Stimulated activated CD8-positive, alpha-beta memory T cell treated with anti-CD3 and anti-CD28 coated beads, Interleukin-2, amount 100 ng/mL, for 1 hour (primary cell): ENCODE measurements around the gene ESPNL.

ENCODE experiments used
- DNase-seq, 2 donors: peaks; one replicate each; pipeline ENCODE4 v3.0.0-alpha.2; 2020; ENCODE audit warnings: low read depth in 2 of 2

Gene ESPNL

GRCh38 chr2:238075397-238075796 lies 24.7 kb upstream of the ESPNL start:
- no peak for DNase-seq

- no peak for DNase-seq
These were observed 22.8 kb upstream of the ESPNL start for GRCh38 chr2:238077292-238077691.

DNA sequence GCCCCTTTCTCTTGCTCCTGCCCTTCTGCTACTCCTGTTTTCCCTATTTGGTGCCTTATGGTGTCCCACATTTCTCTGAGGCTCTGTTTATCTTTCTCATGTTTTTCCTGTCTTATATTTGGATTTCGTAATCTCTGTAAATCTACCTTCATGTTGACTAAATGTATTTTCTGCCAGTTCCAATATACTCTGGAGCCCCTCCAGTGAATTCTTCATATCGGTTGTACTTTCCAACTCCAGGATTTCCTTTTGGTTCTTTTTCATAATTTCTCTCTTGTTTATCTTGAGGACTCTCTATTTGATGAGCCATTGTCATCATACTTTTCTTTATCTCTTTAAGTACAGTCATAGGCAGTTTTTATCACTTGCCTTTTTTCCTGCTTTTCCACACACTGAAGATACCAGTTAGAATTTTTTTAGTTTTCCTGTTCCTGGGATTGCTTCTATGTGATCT lies 20.2 kb upstream of the ESPNL start:
- DNase-seq: no peak

DNA sequence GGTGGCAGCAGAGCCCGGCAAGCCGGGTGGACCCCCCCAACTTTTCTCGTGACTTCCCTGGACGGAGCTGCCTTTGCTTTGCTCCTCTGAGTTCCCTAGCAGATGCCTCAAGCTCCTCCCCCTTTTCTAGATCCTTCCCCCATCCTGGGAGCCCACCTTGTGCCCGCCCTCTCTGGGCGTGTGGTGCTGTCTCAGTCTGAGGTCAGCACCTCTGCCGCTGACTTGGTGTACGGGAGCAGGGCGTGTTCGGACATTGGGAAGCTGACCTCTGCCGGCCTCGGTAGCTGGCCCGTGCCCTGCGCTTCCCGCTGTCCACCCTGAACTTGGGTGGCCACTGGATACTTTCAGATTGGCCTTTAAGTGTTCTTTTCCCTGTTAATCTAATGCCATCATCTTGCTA lies 19.6 kb upstream of the ESPNL start:
- no peak for DNase-seq

- DNase-seq: no peak
These were observed 19.0 kb upstream of the ESPNL start for GRCh38 chr2:238081150-238081549.

GRCh38 chr2:238081561-238081960 lies 18.6 kb upstream of the ESPNL start:
- no peak for DNase-seq

- no peak for DNase-seq
These were observed 18.0 kb upstream of the ESPNL start for GRCh38 chr2:238082151-238082550.

DNA sequence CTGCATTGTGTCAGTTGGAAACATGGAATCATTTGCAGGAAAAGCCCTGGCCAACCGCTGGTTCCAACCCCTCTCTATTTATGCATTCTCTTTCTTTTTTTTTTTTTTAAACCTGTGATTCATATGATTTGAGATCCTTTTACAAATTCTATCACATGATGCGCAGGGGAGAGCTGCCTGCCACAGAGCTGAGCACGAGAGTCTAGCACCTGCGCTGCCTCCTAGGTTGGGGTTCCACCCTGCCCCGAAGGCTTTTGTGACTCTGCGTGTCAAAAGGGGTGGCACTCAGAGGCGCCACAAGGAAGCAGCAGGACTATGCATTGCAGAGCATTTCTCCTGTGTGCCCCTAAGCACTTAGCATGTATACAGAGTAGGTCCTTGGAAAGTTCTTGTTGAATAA lies 17.3 kb upstream of the ESPNL start:
- DNase-seq: no peak

GRCh38 chr2:238083919-238084318 lies 16.2 kb upstream of the ESPNL start:
- no peak for DNase-seq

DNA sequence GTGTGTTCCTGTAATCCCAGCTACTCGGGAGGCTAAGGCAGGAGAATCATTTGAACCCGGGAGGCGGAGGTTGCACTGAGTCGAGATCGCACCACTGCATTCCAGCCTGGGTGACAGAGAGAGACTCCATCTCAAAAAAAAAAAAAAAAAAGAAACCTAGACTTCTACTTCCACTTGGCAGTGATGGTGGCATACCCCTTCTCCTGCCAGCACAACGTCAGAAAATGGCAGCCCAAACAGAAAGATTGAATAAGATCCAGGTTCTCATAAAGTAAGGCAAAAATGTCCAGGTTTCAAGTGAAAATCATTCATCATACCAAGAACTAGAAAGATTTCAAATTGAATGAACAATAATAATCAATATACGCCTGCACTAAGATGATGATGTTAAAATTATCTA lies 15.4 kb upstream of the ESPNL start:
- DNase-seq: no peak

DNA sequence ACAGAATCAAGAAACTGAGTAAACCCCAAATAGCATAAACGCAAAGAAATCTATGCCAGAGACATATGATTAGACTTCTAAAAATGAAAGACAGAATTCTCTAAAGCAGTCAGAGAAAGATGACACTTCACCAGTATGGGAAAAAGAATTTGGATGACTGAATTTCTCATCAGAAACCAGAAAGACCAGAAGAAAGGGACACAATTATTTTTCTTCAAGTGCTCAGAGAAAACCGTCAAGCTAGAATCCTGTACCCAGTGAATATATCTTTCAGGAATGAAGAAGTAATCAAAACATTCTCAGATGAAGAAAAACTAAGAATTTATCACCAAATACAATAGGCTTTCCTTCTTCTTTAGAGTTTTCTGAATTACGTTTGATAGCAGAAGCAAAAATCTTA lies 14.2 kb upstream of the ESPNL start:
- no peak for DNase-seq

DNA sequence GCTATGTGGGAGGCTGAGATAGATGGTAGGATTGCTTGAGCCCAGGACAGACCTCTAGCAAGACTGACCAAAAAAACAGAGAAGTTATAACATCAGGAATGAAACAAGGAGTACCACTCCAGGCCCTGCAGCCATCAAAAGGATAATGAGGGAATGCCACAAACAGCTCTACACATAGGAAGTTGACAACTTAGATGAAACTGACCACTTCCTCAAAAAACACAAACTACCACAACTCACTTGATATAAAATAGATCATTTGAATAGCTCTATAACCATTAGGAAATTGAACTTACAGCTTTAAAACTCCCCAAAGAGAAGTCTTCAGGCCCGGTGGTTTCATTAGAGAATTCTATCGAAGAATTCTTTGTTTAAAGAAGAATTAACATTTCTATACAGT lies 12.9 kb upstream of the ESPNL start:
- no peak for DNase-seq

GRCh38 chr2:238090887-238091286 lies 9.3 kb upstream of the ESPNL start:
- DNase-seq: no peak

DNA sequence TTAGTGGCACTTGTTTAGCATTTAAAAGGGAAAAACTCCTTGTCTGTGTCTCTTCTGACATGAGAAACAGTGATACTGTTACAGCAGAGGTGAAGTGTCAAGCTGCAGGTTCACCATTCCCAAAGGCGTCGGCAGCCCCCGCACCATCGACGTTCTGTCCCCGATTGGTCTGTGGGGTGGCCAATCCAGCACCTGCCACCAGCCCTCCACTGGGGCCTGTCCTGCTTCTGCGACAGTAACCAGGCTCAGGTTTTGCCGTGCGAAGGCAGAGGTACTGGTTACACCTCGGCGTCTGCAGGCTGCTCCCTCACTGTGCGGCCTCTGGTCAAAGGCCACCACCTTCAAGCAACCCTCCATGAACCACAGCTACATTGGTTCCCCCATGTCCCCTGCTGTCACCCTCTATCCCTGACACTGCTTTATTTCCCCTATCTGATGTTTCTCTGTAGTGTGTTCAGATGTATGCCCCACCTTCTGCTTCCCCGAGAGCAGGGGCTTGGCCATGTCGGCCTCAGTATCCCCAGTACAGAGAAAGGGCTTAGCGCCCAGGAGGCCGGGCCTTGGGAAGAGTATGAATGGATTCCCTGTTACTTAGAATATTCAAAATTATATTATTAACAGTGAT lies 8.6 kb upstream of the ESPNL start:
- DNase-seq: no peak

- no peak for DNase-seq
These were observed 7.6 kb upstream of the ESPNL start for GRCh38 chr2:238092486-238093035.

GRCh38 chr2:238093181-238094140 lies 6.7 kb upstream of the ESPNL start:
- DNase-seq: no peak

DNA sequence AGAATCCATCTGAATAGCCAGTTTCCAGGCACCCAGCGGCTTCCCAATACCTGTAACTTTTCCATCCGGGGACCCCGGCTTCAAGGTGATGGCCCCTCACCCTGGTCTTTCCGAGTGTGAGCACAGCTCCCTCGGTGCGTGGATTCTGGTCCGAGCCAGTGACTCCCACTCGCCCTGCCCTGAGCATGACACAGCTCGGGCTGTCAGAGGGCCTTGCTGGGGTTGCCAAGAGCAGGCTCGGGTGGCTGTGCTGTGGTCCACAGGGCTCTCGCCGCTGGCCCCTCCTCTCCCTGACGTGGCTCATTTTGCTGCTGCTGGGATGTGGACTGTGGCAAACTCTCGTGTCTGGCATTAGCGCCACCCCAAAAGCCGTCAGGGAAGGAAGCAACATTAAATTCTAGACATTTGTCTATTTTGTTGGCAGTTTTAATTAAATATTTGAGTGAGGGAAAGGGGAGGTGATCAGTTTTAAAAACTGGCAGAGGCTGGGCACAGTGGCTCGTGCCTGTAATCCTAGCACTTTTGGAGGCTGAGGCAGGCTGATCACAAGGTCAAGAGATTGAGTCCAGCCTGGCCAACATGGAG lies 5.6 kb upstream of the ESPNL start:
- no peak for DNase-seq

- no peak for DNase-seq
These were observed 5.0 kb upstream of the ESPNL start for GRCh38 chr2:238095143-238095542.

DNA sequence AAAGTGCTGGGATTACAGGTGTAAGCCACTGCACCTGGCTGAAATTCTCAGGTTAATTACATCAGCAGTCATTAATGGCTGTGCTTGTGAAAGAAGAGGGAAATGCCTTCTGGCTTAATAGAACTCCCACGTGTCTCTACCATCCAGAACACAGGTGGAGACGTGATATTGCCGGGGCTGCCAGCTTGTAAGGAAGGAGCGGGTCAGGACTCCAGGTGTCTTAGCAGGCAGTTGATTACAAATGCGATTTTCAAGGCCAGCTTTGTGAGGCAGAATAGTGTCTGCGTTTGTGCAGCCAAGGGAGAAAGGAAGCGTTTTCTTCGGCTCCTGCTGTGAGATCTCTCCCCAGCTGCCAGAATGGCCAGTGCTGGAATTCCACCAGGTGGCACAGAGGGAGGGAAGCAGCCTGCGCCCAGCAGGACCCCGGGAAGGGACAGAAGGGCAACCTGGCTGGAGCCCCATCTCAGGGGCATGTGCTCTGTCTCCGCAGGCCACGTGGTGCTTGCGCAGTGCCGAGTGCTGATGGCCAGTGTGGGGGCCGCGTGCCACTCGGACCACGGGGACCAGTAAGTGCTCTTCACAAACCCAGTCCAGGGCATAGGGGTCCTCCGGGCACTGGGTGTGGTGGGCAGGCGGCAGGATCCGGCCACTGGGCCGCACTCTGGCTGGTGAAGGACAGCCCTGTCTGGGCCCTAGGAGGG lies 3.7 kb upstream of the ESPNL start:
- no peak for DNase-seq

DNA sequence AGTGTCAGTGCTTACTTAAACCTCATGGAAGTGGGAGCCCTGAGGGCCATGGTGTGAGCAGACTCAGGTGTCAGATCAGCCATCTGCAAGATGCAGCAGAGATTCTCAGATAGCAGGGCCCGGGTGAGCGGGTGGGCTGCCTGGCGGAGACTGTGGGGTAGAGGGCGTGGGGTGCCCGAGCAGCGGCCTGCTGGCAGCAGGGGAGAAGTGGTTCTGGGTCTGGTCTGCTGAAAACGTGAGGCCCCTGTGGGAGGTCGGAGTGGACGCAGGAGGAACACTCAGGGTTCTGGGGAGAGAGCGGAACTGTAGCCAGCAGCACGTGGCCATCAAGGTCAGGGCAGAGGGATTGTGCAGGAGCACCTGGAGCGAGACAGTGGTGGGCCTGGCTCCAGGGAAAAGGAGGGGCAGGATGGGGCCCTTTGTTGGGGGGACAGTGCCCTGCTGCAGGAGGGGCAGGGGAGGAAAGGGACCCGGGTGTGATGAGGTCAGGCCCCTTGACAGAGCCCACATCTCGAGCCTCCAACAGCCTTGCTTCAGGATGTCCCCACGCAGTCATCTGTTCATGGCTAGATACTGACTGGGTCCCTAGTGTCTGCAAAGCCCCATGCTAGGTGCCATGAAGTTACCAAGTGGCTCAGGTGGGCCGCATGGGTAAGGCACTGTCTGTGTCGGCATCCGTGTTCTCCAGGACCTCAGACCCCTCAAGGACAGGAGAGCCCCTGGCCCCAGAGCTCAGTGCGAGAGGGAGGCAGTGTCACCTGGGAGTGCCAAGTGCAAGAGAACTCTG lies 2.7 kb upstream of the ESPNL start:
- no peak for DNase-seq
